ENCODE results near the gene NEUROD1. TPM values are rescaled to one million over a fixed set of nuclear protein-coding genes. Genes with fewer than 3 reads are reported as not detected.

The NEUROD1 gene
- total RNA-seq, 2 donors from 2014 or later, result not detected

DNA sequence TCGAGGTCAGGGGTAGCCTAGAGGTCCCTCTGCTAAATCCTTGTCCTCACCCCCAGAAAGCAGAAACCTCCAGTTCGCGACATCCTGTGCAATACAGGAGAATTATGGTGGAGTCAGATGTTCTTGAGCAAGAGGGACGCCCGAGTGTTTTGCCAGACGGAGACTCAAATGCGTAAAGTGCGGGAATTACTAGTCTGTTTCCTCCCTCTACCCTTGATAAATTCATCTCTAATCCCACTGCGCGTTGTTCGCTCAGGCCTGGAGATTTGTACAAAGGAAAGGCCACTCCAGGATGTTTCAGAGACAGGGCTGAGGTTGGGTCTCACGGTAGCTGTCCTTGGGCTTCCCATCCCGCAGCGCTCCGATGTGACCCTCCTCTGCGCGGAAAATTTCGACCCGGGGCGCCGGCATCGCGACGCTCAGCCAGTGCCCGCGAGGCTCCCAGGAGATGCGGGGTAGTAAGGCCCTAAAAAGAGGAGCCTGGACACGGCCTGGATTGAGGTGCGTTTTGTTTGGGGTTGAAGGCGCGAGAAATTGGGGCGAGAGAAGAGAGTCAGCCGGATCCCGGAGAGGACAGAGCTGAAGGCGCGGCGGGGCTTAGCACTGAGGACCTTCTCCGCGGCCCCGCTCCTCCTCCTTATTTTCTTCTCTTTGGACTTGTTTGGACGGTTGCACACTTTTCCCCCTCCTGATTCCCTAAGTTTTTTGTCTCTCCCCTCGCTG is 2.6 kb upstream of the NEUROD1 start:
- H3K4me3 ChIP-seq, result no peak overlapping the region
- intact Hi-C loops (cut with DNase I), result no loop called here
- peaks cover 4% of the 10 kb centered on the region for H3K4me1 ChIP-seq (replicated peaks)
- H3K27ac ChIP-seq, result no peak overlapping the region
- peaks cover 43% of the 10 kb centered on the region for H3K27me3 ChIP-seq (replicated peaks; ENCODE audit: insufficient read depth)
- TF ChIP-seq POLR2AphosphoS5 (IDR thresholded peaks at IDR 0.05) (no peak), POLR2A (IDR thresholded peaks at IDR 0.05) (no peak)
- TF ChIP-seq, protein P1, sequence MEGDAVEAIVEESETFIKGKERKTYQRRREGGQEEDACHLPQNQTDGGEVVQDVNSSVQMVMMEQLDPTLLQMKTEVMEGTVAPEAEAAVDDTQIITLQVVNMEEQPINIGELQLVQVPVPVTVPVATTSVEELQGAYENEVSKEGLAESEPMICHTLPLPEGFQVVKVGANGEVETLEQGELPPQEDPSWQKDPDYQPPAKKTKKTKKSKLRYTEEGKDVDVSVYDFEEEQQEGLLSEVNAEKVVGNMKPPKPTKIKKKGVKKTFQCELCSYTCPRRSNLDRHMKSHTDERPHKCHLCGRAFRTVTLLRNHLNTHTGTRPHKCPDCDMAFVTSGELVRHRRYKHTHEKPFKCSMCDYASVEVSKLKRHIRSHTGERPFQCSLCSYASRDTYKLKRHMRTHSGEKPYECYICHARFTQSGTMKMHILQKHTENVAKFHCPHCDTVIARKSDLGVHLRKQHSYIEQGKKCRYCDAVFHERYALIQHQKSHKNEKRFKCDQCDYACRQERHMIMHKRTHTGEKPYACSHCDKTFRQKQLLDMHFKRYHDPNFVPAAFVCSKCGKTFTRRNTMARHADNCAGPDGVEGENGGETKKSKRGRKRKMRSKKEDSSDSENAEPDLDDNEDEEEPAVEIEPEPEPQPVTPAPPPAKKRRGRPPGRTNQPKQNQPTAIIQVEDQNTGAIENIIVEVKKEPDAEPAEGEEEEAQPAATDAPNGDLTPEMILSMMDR (IDR thresholded peaks at IDR 0.05), result no peak
- WGBS, result 3% methylated on average over 42 of the region's 42 CpGs
- no peaks in the 10 kb centered on the region for H3K9me3 ChIP-seq
- H3K36me3 ChIP-seq, result no peaks in the 10 kb centered on the region
- DNase-seq (ENCODE audit: low spot score), result no peak

DNA sequence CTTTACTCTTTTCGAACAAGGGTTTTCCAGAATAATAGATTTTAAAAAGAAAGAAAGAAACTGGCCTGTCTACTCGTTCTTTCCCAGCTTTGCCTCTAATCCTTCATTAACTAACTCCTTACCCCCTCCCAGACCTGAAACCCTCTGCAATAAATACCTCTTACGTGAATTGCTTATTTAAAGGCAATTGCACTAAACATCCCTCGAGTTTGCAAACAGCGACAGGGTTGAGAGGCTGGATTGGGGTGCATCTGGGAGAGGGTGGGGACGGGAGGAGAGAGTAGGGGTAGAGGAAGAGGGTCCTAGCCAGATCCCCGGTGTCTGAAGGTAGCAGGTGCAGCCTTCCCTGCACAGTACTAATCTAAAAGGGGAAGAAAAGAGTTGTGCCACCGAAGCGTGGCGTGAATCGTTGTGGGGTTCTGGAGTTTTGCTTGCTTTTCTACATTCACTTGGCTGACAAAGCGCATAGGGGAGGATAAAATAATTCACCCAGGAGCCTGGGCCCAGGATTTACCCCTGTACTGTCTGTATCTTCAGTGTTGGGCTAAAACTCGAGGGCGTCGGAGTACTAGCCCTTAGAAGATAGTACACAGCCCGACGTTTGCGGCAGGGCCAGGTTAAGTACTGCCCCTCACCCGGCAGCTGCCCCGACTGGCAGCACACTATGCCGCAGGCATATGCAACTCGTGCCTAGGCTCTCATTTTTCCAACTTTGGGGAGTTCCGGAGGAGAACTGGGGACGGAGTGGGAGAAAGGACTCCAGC is 1.9 kb upstream of the NEUROD1 start:
- H3K4me3 ChIP-seq, result no peak overlapping the region
- peaks cover 4% of the 10 kb centered on the region for H3K4me1 ChIP-seq (replicated peaks)
- DNase-seq (ENCODE audit: low spot score), result no peak
- no peaks in the 10 kb centered on the region for H3K9me3 ChIP-seq
- TF ChIP-seq POLR2AphosphoS5 (IDR thresholded peaks at IDR 0.05), result no peak
- TF ChIP-seq POLR2A (IDR thresholded peaks at IDR 0.05), result no peak
- TF ChIP-seq, protein P1 (IDR thresholded peaks at IDR 0.05), result no peak
- intact Hi-C loops (cut with DNase I), result no loop called here
- 3% methylated on average over 23 of the region's 24 CpGs for WGBS
- no peaks in the 10 kb centered on the region for H3K36me3 ChIP-seq
- H3K27ac ChIP-seq, result no peak overlapping the region
- peaks cover 43% of the 10 kb centered on the region for H3K27me3 ChIP-seq (replicated peaks; ENCODE audit: insufficient read depth)

DNA sequence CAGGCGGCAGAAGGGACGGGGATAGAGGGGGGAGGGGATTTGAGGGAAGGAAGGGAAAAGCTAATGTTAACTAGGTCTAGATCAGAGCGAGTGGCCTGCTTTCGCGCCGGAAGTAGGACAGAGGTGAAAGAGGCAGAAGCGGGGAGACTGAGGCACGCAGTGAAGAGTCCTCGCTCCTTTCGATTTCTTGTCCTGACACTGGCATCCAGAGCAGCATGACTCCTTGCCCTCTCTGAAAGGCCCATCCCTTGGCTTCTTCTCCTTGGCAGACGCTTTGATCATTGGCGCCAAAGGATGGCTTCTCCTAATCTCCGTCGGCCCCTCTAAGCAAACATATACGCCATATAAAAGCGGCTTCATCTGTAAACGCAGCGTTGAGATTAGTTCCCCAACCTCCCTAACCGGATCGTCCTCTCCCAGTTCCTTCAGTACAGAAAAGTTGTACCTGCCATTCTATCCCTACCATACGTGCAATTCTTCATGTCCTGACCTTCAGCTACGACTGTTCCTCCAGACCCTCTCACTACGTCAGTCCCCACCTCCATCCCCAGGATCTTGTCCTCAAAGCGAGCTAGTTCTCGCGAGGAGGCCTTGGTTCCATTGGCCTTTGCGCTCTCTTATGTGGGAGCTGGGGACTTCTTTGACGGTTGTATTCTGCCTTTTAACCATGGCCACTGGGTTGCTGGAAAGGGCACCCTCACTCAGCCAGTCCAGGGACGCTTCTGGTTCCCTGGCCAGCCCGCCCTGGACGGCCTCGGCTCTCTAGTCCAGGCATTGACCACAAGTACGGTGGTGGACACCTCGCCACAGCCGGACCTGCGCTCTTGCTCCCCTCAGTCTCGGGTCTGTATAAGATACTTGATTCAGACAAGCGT is 857 bp upstream of the NEUROD1 start:
- peaks cover 41% of the 10 kb centered on the region for H3K27me3 ChIP-seq (replicated peaks; ENCODE audit: insufficient read depth)
- intact Hi-C loops (cut with DNase I), result no loop called here
- 4% methylated on average over 38 of the region's 38 CpGs for whole genome bisulfite sequencing
- H3K36me3 ChIP-seq, result no peaks in the 10 kb centered on the region
- H3K9me3 ChIP-seq, result no peaks in the 10 kb centered on the region
- H3K4me1 ChIP-seq (replicated peaks), result peaks cover 4% of the 10 kb centered on the region
- no peak overlapping the region for H3K4me3 ChIP-seq
- no peak overlapping the region for H3K27ac ChIP-seq
- TF ChIP-seq POLR2AphosphoS5 (IDR thresholded peaks at IDR 0.05) (no peak), POLR2A (IDR thresholded peaks at IDR 0.05) (no peak)
- TF ChIP-seq, protein P1 (IDR thresholded peaks at IDR 0.05), result no peak
- no peak for DNase-seq (ENCODE audit: low spot score)

DNA sequence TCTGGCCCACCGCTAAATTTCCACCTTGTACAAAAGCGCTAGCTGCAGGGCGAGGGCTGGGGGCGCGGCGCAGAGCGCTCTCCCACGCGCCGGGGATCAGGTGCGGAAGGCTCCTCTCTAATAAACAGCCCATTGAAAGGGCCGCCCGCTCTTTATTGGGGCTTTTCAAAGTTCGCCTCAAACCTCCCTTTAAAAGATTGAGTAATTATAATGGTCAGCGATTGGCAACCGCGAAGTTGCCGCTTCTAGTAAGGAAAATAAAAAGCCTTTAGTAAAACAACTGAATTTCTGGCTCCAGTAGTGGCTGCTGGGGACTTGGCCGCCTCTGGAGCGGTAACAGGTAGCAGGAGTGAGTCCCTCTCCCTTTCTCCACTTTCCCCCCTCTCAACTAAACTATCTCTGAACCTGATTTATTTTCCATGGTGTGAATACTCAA is 755 bp downstream of the NEUROD1 start:
- peaks cover 39% of the 10 kb centered on the region for H3K27me3 ChIP-seq (replicated peaks; ENCODE audit: insufficient read depth)
- WGBS, result 1% methylated on average over 20 of the region's 20 CpGs
- intact Hi-C loops (cut with DNase I), result no loop called here

More for the DNA sequence above, 755 bp downstream of the NEUROD1 start:
- Histone ChIP-seq H3K4me3 (no peak overlapping the region), H3K27ac (no peak overlapping the region), H3K9me3 (no peaks in the 10 kb centered on the region), H3K4me1 (replicated peaks) (peaks cover 4% of the 10 kb centered on the region), H3K36me3 (no peaks in the 10 kb centered on the region)
- no peak for DNase-seq (ENCODE audit: low spot score)
- TF ChIP-seq, protein P1 (IDR thresholded peaks at IDR 0.05), result no peak
- TF ChIP-seq POLR2AphosphoS5 (IDR thresholded peaks at IDR 0.05) (no peak), POLR2A (IDR thresholded peaks at IDR 0.05) (no peak)

Measured in prostate gland (tissue), 2 donors.